ENCODE results near the gene TPP1. TPM values are rescaled to one million over a fixed set of nuclear protein-coding genes. Genes with fewer than 3 reads are reported as not detected.

The TPP1 gene
- total and polyA plus RNA-seq, 11 donors = 38.5 to 169 (median 79.7) TPM

DNA sequence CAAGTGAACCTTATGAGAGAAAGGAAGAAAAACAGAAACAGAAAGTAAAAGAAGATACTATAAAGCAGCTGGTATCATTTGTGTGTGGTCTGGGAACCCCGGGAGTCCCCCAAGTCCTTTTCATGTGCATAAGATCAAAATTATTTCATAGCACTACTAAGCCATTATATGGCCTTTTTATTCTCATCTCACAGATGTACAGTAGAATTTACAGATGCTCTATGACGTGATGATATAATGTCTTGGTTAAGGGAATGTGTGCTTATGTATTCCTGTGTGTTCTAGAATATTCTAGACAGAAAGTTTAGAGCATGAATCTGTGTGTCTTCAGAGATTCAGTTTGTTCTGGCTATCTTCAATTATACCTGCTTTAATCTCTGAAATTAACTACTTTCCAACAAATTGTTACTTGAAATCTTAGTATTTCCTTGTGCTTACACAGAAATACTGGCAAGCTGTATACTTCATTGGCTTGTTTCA, 8.6 kb upstream of the TPP1 start:
- no peak for ATAC-seq
- 82 to 86% (median 85%) methylated on average over 2 of the region's 2 CpGs for WGBS, 4 donors
- H3K27ac ChIP-seq = peak overlapping the region in 1 of 12 donors; percentile 32
- H3K4me1 ChIP-seq = peaks cover 0 to 11% (median 0%) of the 10 kb centered on the region in 12 donors
- intact Hi-C loops (cut with DNase I) = no loop called here
- peaks cover 0 to 89% (median 75%) of the 10 kb centered on the region in 9 donors for H3K36me3 ChIP-seq
- no peak overlapping the region for H3K4me3 ChIP-seq
- no peaks in the 10 kb centered on the region for H3K27me3 ChIP-seq
- H3K9me3 ChIP-seq = no peaks in the 10 kb centered on the region
- no peak for DNase-seq
- TF ChIP-seq, protein P1, sequence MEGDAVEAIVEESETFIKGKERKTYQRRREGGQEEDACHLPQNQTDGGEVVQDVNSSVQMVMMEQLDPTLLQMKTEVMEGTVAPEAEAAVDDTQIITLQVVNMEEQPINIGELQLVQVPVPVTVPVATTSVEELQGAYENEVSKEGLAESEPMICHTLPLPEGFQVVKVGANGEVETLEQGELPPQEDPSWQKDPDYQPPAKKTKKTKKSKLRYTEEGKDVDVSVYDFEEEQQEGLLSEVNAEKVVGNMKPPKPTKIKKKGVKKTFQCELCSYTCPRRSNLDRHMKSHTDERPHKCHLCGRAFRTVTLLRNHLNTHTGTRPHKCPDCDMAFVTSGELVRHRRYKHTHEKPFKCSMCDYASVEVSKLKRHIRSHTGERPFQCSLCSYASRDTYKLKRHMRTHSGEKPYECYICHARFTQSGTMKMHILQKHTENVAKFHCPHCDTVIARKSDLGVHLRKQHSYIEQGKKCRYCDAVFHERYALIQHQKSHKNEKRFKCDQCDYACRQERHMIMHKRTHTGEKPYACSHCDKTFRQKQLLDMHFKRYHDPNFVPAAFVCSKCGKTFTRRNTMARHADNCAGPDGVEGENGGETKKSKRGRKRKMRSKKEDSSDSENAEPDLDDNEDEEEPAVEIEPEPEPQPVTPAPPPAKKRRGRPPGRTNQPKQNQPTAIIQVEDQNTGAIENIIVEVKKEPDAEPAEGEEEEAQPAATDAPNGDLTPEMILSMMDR (IDR thresholded peaks at IDR 0.05) = no peak
- no peak for TF ChIP-seq POLR2A (IDR thresholded peaks at IDR 0.05)

DNA sequence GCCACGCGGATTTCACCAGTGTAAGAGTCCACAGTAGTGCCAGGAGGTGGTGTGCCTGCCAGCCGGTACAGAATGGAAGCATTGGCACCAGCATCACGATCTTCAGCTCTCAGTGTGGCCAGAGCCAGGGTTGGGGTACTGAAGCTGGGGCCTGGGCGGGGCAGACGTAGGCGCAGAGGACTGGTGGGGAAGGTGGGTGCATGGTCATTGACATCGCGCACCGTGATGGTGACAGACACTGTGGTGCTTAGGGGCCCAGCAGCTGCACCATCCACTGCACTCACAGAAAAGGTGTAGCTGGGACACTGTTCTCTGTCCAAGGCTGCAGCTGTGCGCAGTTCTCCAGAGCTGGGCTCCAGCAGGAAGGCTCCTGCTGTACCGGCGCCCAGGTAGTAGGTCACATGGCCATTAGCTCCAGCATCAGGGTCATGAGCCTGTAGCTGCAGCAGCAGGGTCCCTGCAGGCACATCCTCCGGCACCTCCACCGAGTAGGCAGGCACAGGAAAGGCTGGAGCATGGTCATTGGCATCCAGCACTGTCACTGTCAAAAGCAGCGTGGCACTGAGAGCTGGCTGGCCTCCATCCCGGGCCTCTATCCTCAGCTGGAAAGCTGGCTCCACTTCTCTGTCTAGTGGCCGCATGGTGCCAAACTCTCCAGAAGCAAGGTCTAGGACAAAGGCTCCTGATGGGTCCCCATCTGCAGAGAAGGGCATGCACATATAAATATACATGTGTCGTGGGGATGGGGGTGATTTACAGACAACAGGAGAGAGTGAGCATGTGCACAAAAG, 7.9 kb upstream of the TPP1 start:
- peak in 2 of 5 donors; percentile 78 to 81 for DNase-seq

DNA sequence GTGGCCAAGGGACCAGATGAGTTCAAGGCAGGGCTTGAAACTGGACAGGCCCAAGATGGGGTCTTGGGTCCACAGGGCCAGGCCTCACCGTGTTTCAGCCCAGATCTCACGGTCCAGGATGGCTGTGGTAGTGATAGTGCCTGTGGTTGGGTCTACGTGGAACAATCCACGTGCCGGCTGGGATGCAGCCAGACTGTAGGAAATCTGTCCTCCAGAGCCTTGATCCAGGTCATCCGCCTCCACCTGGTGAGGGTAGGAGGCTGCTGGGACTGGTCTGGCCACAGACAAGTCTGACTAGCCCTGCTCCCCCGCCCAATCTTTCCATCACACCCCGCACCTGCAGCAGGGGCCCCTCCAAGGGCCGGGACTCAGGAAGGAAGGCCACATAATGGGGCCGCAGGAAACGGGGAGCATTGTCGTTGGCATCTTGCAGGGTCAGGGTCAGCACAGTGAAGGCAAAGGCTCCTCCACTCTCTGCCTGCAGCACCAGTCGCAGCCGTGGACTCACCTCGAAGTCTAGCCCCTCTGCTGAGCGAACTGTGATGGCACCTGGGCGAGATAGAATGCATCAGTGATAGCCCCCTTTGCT, 6.7 kb upstream of the TPP1 start:
- intact Hi-C loops (cut with DNase I) = no loop called here
- Histone ChIP-seq H3K4me1 (peaks cover 0 to 15% (median 0%) of the 10 kb centered on the region in 12 donors), H3K27ac (no peak overlapping the region), H3K36me3 (peaks cover 0 to 71% (median 59%) of the 10 kb centered on the region in 9 donors), H3K9me3 (no peaks in the 10 kb centered on the region), H3K4me3 (no peak overlapping the region), H3K27me3 (no peaks in the 10 kb centered on the region)
- no peak for ATAC-seq
- TF ChIP-seq, protein P1 (IDR thresholded peaks at IDR 0.05) = no peak
- TF ChIP-seq POLR2A (IDR thresholded peaks at IDR 0.05) = no peak
- DNase-seq = no peak
- WGBS, 4 donors = 92 to 97% (median 93%) methylated on average over 11 to 17 of the region's 17 CpGs

More for the DNA sequence above, 7.9 kb upstream of the TPP1 start:
- intact Hi-C loops (cut with DNase I) = no loop called here
- peaks cover 0 to 10% (median 0%) of the 10 kb centered on the region in 12 donors for H3K4me1 ChIP-seq
- H3K27ac ChIP-seq = peak overlapping the region in 1 of 12 donors; percentile 32
- 73 to 81% (median 79%) methylated on average over 17 to 19 of the region's 19 CpGs for WGBS, 4 donors
- no peak overlapping the region for H3K4me3 ChIP-seq
- no peak for TF ChIP-seq POLR2A (IDR thresholded peaks at IDR 0.05)
- TF ChIP-seq, protein P1 (IDR thresholded peaks at IDR 0.05) = no peak
- H3K9me3 ChIP-seq = no peaks in the 10 kb centered on the region
- peaks cover 0 to 83% (median 69%) of the 10 kb centered on the region in 9 donors for H3K36me3 ChIP-seq
- no peaks in the 10 kb centered on the region for H3K27me3 ChIP-seq
- peak; percentile 46 to 76 (median 70) for ATAC-seq

DNA sequence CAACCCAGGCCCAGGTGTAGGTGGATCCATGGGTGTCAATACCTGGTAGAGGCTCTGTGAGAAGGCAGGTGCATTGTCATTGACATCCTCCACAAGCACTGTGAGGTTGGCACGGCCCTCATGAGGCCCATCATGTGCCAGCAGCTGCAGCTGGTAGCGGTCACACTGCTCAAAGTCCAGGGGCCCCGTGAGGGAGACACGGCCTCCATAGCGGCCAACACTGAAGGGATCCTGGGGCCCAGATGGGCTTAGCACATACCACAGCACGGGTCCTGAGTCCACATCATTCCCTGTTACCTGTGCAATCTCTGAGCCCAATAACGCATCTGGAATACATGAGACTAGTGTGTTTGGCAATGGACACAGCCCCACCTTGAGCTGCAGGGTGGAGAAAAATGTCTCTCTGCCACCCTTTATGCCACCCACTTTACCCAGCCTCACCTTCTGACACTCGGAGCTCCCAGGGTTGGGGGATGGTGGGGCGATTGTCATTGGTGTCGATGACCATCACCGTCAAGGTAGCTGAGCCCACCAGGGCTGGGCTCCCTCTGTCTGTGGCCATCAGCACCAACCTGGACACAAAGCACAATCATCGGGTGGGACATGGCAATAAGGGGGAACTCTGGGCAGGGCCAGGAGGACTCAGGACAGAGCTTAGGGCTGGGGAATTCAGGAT, 6.1 kb upstream of the TPP1 start:
- intact Hi-C loops (cut with DNase I) = no loop called here
- 92 to 96% (median 95%) methylated on average over 8 to 12 of the region's 12 CpGs for WGBS, 4 donors
- H3K4me1 ChIP-seq = peaks cover 0 to 21% (median 0%) of the 10 kb centered on the region in 12 donors
- DNase-seq = no peak
- H3K9me3 ChIP-seq = no peaks in the 10 kb centered on the region
- no peak overlapping the region for H3K4me3 ChIP-seq
- no peak for ATAC-seq
- peaks cover 0 to 65% (median 52%) of the 10 kb centered on the region in 9 donors for H3K36me3 ChIP-seq
- no peak overlapping the region for H3K27ac ChIP-seq
- H3K27me3 ChIP-seq = no peaks in the 10 kb centered on the region
- TF ChIP-seq, protein P1 (IDR thresholded peaks at IDR 0.05) = no peak
- no peak for TF ChIP-seq POLR2A (IDR thresholded peaks at IDR 0.05)
